ENCODE data around the gene SLC18A2. TPM values are rescaled to one million over a fixed set of nuclear protein-coding genes. Genes with fewer than 3 reads are reported as not detected.

SLC18A2 gene
- total RNA-seq, 1 donor from 2014 or later, result 0.13 TPM

DNA sequence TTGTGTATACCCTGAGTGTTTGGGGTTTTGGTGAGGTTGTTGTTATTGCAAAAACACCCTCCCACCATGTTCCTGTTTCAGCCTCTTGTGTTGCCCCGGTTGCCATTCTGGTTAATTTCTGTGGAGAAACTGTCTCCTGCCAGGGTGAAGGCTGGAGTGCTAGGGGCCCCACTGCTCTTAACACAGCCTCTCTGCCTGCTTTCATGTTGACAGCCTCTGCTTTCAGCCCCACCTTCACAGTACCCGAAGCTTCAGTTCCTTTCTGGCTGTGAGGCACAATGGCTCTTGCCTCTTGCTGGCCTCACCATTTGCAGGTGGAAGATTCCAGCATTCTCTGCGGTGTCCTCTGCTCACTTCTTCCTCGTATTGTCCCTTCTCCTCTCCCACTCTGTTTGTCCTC is 19.2 kb downstream of the SLC18A2 start:
- no peaks in the 10 kb centered on the region for H3K9me3 Mint-ChIP-seq
- peaks cover 6% of the 10 kb centered on the region for H3K4me1 Mint-ChIP-seq
- no peak for DNase-seq (ENCODE audit: low spot score in 2 of 2, unreplicated experiment in 2 of 2)
- no peaks in the 10 kb centered on the region for H3K36me3 Mint-ChIP-seq
- H3K4me3 Mint-ChIP-seq, result no peak overlapping the region
- TF ChIP-seq, protein P1, sequence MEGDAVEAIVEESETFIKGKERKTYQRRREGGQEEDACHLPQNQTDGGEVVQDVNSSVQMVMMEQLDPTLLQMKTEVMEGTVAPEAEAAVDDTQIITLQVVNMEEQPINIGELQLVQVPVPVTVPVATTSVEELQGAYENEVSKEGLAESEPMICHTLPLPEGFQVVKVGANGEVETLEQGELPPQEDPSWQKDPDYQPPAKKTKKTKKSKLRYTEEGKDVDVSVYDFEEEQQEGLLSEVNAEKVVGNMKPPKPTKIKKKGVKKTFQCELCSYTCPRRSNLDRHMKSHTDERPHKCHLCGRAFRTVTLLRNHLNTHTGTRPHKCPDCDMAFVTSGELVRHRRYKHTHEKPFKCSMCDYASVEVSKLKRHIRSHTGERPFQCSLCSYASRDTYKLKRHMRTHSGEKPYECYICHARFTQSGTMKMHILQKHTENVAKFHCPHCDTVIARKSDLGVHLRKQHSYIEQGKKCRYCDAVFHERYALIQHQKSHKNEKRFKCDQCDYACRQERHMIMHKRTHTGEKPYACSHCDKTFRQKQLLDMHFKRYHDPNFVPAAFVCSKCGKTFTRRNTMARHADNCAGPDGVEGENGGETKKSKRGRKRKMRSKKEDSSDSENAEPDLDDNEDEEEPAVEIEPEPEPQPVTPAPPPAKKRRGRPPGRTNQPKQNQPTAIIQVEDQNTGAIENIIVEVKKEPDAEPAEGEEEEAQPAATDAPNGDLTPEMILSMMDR (IDR thresholded peaks at IDR 0.05; ENCODE audit: unreplicated experiment), result no peak
- no peak overlapping the region for H3K27ac Mint-ChIP-seq
- peaks cover 38% of the 10 kb centered on the region for H3K27me3 Mint-ChIP-seq (ENCODE audit: low read depth)

DNA sequence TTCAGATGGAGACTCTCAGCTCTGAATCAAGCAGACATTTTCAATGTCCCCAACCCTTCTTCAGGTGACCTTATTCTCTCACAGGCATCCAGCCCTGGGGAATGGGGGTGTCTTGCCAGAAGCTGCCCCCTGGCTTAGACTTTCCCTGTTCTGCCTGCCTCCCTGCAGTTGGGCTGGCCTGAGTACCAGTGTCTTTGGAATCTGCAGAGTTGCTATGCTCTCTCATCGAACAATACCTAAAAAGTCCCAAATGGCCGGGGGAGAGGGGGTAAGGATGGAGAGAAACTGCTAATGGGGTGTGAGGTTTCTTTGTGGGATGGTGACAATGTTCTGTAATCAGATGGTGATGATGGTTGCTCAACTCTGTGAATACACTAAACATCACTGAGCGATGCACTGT is 20.6 kb downstream of the SLC18A2 start:
- no peak for DNase-seq (ENCODE audit: low spot score in 2 of 2, unreplicated experiment in 2 of 2)
- peaks cover 6% of the 10 kb centered on the region for H3K4me1 Mint-ChIP-seq
- no peak overlapping the region for H3K27ac Mint-ChIP-seq
- TF ChIP-seq, protein P1 (IDR thresholded peaks at IDR 0.05; ENCODE audit: unreplicated experiment), result no peak
- H3K27me3 Mint-ChIP-seq (ENCODE audit: low read depth), result peaks cover 35% of the 10 kb centered on the region
- no peaks in the 10 kb centered on the region for H3K36me3 Mint-ChIP-seq
- H3K4me3 Mint-ChIP-seq, result no peak overlapping the region
- H3K9me3 Mint-ChIP-seq, result no peaks in the 10 kb centered on the region

DNA sequence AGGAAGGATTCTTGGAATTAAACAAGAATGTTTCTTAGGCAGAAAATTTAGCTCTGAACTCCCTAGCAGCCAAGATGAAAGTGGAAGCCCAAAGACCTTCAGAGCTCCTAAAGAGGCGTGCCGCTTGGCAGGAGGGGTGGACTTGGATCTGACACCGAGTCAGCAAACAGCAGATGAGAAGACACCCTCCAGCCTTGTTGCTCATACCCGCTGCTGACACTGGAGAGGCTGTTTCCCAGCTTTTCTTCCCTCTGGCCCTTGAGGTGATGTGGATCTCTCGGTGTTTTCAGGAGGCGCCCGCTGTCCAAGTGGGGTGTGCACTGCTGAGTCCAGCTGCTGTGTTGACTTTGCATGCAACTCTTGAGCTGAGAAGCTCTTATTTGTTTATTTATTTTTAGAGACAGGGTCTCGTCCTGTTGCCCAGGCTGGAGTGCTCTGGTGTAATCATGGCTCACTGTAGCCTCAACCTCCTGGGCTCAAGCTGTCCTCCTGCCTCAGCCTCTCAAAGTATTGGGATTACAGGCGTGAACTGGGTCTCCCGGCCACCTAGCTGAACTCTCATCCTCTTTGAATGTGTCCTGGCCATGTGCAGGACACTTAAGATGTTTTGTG is 21.5 kb downstream of the SLC18A2 start:
- peaks cover 35% of the 10 kb centered on the region for H3K27me3 Mint-ChIP-seq (ENCODE audit: low read depth)

DNA sequence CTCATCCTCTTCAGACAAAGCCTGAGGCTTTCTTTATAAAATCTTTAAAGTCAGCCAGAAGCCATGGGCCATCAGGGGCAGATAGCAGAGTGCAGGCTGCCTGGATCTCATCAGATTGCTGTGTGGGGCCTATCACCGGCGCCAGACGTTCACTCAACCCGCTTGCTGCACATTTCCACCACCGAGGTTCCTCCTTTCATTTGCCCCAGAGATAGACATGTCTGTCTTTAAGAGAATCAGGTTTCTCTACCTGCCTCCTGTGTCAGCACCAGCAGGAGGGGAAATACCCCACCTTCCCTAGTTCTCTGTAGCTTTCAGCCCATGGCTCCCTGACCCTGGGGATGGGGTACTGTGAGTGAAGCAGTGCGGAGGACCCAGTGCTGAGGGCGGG is 22.0 kb downstream of the SLC18A2 start:
- Mint-ChIP-seq H3K4me3 (no peak overlapping the region), H3K9me3 (no peaks in the 10 kb centered on the region), H3K4me1 (peaks cover 6% of the 10 kb centered on the region), H3K27me3 (ENCODE audit: low read depth) (peaks cover 30% of the 10 kb centered on the region), H3K27ac (no peak overlapping the region), H3K36me3 (no peaks in the 10 kb centered on the region)
- TF ChIP-seq, protein P1 (IDR thresholded peaks at IDR 0.05; ENCODE audit: unreplicated experiment), result no peak
- no peak for DNase-seq (ENCODE audit: low spot score in 2 of 2, unreplicated experiment in 2 of 2)

More for the DNA sequence above, 21.5 kb downstream of the SLC18A2 start:
- Mint-ChIP-seq H3K9me3 (no peaks in the 10 kb centered on the region), H3K4me3 (no peak overlapping the region), H3K36me3 (no peaks in the 10 kb centered on the region), H3K27ac (no peak overlapping the region), H3K4me1 (peaks cover 6% of the 10 kb centered on the region)
- TF ChIP-seq, protein P1 (IDR thresholded peaks at IDR 0.05; ENCODE audit: unreplicated experiment), result no peak
- no peak for DNase-seq (ENCODE audit: low spot score in 2 of 2, unreplicated experiment in 2 of 2)

DNA sequence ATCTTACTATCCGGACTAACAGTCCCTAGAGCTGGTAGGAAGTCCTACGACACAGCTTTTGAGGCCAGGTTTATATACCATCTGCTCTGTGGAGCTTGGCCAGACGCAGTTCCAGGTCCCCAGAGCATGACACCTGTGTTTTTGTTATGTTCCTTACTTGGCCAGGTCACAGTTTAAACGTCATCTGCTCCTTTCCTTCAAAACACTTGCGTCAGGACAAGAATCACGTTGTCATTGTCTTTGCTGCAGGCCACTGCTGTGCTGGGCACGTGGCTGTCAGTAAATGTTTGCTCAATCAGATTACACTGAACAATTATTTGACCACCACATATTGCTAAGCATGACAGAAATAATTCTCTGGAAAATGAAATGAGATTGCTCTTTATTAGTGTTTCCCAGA is 23.9 kb downstream of the SLC18A2 start:
- no peak for DNase-seq (ENCODE audit: low spot score in 2 of 2, unreplicated experiment in 2 of 2)
- peaks cover 6% of the 10 kb centered on the region for H3K4me1 Mint-ChIP-seq
- H3K9me3 Mint-ChIP-seq, result no peaks in the 10 kb centered on the region
- H3K27me3 Mint-ChIP-seq (ENCODE audit: low read depth), result peaks cover 16% of the 10 kb centered on the region
- H3K4me3 Mint-ChIP-seq, result no peak overlapping the region
- TF ChIP-seq, protein P1 (IDR thresholded peaks at IDR 0.05; ENCODE audit: unreplicated experiment), result no peak
- H3K36me3 Mint-ChIP-seq, result no peaks in the 10 kb centered on the region
- no peak overlapping the region for H3K27ac Mint-ChIP-seq

DNA sequence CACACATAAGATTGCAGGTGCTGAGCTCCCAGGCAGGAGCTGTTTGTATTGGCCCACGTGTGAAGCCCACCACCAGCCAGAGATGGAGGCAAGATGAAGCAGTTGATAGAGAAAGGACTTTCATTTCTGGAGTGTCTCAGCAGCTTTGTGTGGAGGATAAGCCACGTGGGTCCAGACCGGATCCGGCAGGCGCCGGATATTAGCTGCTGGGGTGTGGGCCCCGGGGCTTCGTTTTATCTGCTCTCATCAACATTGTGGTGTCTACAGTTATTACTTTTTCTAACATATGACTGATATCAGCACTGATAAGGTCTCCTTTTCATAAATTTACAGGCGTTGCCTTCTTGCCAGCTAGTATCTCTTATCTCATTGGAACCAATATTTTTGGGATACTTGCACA is 25.5 kb downstream of the SLC18A2 start:
- TF ChIP-seq, protein P1 (IDR thresholded peaks at IDR 0.05; ENCODE audit: unreplicated experiment), result no peak
- no peak overlapping the region for H3K27ac Mint-ChIP-seq

More for the DNA sequence above, 25.5 kb downstream of the SLC18A2 start:
- Mint-ChIP-seq H3K9me3 (no peaks in the 10 kb centered on the region), H3K36me3 (no peaks in the 10 kb centered on the region), H3K27me3 (ENCODE audit: low read depth) (peaks cover 6% of the 10 kb centered on the region), H3K4me1 (peaks cover 7% of the 10 kb centered on the region), H3K4me3 (no peak overlapping the region)
- no peak for DNase-seq (ENCODE audit: low spot score in 2 of 2, unreplicated experiment in 2 of 2)

Measured in mesothelial cell of epicardium (in vitro differentiated cells).